ENCODE data around the gene DYRK4.

GRCh38 chr12:4603946-4604345 is 41.9 kb downstream of the DYRK4 start:
- TF ChIP-seq ZMAT5 (CRISPR knock-in tag; IDR thresholded peaks at IDR 0.05; ENCODE audit: borderline replicate concordance, low read depth): no peak
- no peak for TF ChIP-seq PCBP1 (IDR thresholded peaks at IDR 0.05; ENCODE audit: borderline replicate concordance, low read depth, low read length)
- TF ChIP-seq RAD21 (CRISPR knock-in tag; IDR thresholded peaks at IDR 0.05): no peak
- no peak for TF ChIP-seq WIZ (CRISPR knock-in tag; IDR thresholded peaks at IDR 0.05)
- TF ChIP-seq FOXA1 (IDR thresholded peaks at IDR 0.05): no peak
- no peak for TF ChIP-seq FOXA1 (CRISPR knock-in tag; IDR thresholded peaks at IDR 0.05)
- TF ChIP-seq ATRX (CRISPR knock-in tag; IDR thresholded peaks at IDR 0.05; ENCODE audit: borderline replicate concordance): no peak
- TF ChIP-seq, protein P1, sequence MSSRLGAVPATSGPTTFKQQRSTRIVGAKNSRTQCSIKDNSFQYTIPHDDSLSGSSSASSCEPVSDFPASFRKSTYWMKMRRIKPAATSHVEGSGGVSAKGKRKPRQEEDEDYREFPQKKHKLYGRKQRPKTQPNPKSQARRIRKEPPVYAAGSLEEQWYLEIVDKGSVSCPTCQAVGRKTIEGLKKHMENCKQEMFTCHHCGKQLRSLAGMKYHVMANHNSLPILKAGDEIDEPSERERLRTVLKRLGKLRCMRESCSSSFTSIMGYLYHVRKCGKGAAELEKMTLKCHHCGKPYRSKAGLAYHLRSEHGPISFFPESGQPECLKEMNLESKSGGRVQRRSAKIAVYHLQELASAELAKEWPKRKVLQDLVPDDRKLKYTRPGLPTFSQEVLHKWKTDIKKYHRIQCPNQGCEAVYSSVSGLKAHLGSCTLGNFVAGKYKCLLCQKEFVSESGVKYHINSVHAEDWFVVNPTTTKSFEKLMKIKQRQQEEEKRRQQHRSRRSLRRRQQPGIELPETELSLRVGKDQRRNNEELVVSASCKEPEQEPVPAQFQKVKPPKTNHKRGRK (CRISPR knock-in tag; IDR thresholded peaks at IDR 0.05): no peak
- no peak for TF ChIP-seq ZUFSP (CRISPR knock-in tag; IDR thresholded peaks at IDR 0.05; ENCODE audit: borderline replicate concordance)
- TF ChIP-seq POLR2AphosphoS2 (IDR thresholded peaks at IDR 0.05; ENCODE audit: low read depth, low read length): no peak
- no peak for TF ChIP-seq SP1 (IDR thresholded peaks at IDR 0.05)
- TF ChIP-seq SP1 (CRISPR knock-in tag; IDR thresholded peaks at IDR 0.05): no peak
- no peak for TF ChIP-seq ZBTB43 (CRISPR knock-in tag; conservative IDR thresholded peaks at IDR 0.05)
